ENCODE data around the gene RELL2. TPM values are rescaled to one million over a fixed set of nuclear protein-coding genes. Genes with fewer than 3 reads are reported as not detected.

Gene RELL2
- total and polyA plus RNA-seq, 3 experiments from 2014 or later = 3.7 to 26.2 (median 24.8) TPM

DNA sequence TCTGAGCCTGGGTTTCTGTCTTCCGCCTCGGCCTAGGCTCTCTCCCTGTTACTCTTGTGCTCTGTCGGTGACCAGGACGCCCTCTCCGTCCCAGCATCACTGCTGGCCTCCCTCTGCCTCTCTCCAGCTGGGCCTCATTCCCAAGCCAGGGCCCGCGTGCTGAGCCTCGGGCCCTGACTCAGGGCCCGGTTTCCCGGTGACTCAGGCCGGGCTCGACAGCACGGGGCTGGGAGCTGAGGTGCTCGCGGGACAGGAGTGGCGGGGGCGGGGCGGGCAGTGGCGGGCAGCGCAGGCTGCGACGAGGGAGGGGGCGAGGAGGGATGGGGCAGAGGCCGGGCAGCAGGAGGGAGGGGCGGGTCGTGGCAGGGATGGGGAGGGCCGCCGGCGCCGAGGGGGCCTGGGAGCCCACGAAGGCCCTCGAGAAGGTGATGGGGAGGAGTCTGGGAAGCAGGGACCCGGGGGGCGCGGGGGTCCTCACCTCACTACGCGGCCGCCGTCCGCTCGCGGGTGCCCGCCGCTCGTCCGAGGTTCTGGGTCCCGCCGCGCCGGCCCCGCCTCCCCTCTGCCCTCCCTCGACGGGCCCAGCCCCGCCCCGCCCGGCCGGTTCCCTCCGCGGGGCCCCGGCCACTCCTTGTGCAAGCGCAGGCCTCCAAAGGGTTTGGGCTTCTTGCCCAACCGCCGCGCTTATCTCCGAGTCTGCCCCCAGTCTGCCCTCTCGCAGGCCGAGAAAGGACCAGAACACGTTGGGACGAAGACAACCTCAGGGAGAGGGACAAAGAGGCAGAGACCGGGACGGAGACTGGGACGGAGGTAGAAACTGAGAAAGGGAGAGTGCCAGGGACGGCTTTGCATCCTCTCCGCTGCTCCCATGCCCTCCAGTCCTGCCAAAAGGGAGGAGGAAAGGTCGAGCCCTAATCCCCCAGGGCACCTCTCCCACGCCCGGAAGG, 45.2 kb downstream of the RELL2 start, which contains the start of gene ARAP3:
ARAP3 (minus strand) TSS at position 536 of the 947 bp plus-strand sequence. CDS start 1,744 bp downstream, outside the sequence.
- Histone ChIP-seq H3K4me1 (ENCODE audit: insufficient read depth, low read length) (peaks cover 27% of the 10 kb centered on the region), H3K4me3 (ENCODE audit: low read length) (peak within 1 kb of the TSS; percentile 50), H3K27ac (ENCODE audit: low read depth, low read length) (peak within 1 kb of the TSS; percentile 38), H3K9me3 (ENCODE audit: low read length) (no peaks in the 10 kb centered on the region), H3K27me3 (ENCODE audit: insufficient read depth, low read length, poor library complexity, severe bottlenecking) (no peaks in the 10 kb centered on the region), H3K36me3 (ENCODE audit: insufficient read depth, low read length) (no peaks in the 10 kb centered on the region)
- POLR2A ChIA-PET = interaction anchor here (0.8 to 1.9 kb wide), 2 partner anchors 11 kb away, joined by 3 to 17 read pairs; no protein-coding TSS in a partner anchor
- Mint-ChIP-seq H3K27me3 (peaks cover 0 to 4% of the 10 kb centered on the region in 2 donors), H3K4me1 (peaks cover 25 to 46% (median 29%) of the 10 kb centered on the region in 3 donors), H3K36me3 (peaks cover 0 to 1% (median 0%) of the 10 kb centered on the region in 3 donors), H3K4me3 (peak within 1 kb of the TSS; percentile 65 to 91 (median 84)), H3K9me3 (no peaks in the 10 kb centered on the region), H3K27ac (peak within 1 kb of the TSS; percentile 7 to 93 (median 78))
- CTCF ChIA-PET = interaction anchor here (0.9 to 7.1 kb wide), 7 partner anchors 12 to 278 kb away, joined by 3 to 61 read pairs (median 14); partner anchors contain the start of gene PCDH1
- DNase-seq = peak in 4 of 5 donors; percentile 17 to 64 (median 39)

DNA sequence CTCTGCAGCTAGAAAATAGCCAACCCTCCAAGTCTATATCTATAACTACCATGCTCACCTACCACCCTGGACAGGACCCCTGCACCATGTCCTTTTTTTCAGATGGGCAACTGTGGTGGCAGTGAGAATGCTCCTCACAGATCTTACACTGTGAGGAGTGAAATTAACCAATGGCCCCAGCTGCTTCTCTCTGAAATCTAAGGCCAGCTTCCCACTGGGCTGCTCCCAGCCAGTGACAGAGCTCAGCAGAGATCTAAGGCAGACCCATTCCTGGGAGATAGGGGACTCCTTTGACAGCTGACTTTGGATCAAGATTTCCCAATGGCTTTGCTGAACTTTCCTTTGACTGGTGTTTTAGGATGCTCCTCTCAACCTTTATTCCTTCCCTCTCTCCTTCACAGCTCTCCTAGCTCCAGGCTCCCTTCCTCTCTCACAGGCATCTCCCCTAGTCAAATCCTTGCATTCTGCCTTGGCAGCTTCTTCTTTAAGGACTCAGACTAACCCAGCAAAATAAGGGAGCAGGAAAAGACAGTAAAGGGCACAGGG, 46.9 kb downstream of the RELL2 start:
- DNase-seq = no peak
- Mint-ChIP-seq H3K4me3 (peak overlapping the region in 3 of 7 donors; percentile 80 to 88 (median 82)), H3K9me3 (no peaks in the 10 kb centered on the region)

DNA sequence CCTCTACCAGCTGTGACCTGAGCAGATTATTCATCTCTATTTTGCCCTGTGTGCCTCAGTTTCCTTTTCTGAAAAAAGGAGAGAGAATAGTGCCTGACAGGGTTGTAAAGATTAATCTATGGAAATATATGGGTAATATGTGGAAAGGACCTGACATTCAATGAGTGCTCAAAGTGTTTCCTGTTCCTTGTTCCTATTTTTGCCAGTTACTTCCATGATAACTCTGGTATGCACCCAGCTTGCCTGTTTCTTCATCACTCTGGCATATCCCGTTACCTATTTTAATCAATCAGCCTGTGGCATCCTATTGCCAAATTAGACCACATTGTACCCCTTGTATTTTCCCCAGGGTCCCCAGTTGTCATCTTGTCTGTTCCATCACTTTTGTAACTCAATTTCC, 48.8 kb downstream of the RELL2 start:
- H3K4me3 Mint-ChIP-seq = no peak overlapping the region
- no peaks in the 10 kb centered on the region for H3K9me3 Mint-ChIP-seq
- no peak for DNase-seq
- no peaks in the 10 kb centered on the region for H3K27me3 ChIP-seq (ENCODE audit: insufficient read depth, low read length, poor library complexity, severe bottlenecking)
- H3K4me1 Mint-ChIP-seq = peaks cover 24 to 38% (median 25%) of the 10 kb centered on the region in 3 donors
- H3K9me3 ChIP-seq (ENCODE audit: low read length) = no peaks in the 10 kb centered on the region
- no peak overlapping the region for H3K27ac ChIP-seq (ENCODE audit: low read depth, low read length)
- peaks cover 1 to 3% of the 10 kb centered on the region in 2 donors for H3K27me3 Mint-ChIP-seq
- H3K4me1 ChIP-seq (ENCODE audit: insufficient read depth, low read length) = peaks cover 27% of the 10 kb centered on the region
- H3K4me3 ChIP-seq (ENCODE audit: low read length) = no peak overlapping the region
- H3K36me3 ChIP-seq (ENCODE audit: insufficient read depth, low read length) = no peaks in the 10 kb centered on the region
- POLR2A ChIA-PET = no interaction called here
- CTCF ChIA-PET = interaction anchor here (1.0 to 7.1 kb wide), 3 partner anchors 8 to 284 kb away, joined by 3 to 61 read pairs (median 36); partner anchors contain the start of genes PCDH1 and RNF14
- H3K27ac Mint-ChIP-seq = peak overlapping the region in 3 of 8 donors; percentile 43 to 64 (median 54)
- H3K36me3 Mint-ChIP-seq = no peaks in the 10 kb centered on the region

More for the DNA sequence above, 46.9 kb downstream of the RELL2 start:
- peaks cover 0 to 1% (median 0%) of the 10 kb centered on the region in 3 donors for H3K36me3 Mint-ChIP-seq
- ChIA-PET POLR2A (interaction anchor here (0.6 to 1.9 kb wide), 6 partner anchors 9 to 334 kb away, joined by 3 to 17 read pairs (median 6); partner anchors contain the start of genes FCHSD1, HDAC3, PCDH1 and RELL2), CTCF (interaction anchor here (0.6 to 7.1 kb wide), 17 partner anchors 10 to 1009 kb away, joined by 3 to 61 read pairs (median 4); partner anchors contain the start of genes DELE1, FCHSD1, PCDH1 and RNF14)
- no peaks in the 10 kb centered on the region for H3K36me3 ChIP-seq (ENCODE audit: insufficient read depth, low read length)
- peaks cover 25 to 46% (median 27%) of the 10 kb centered on the region in 3 donors for H3K4me1 Mint-ChIP-seq
- H3K27me3 ChIP-seq (ENCODE audit: insufficient read depth, low read length, poor library complexity, severe bottlenecking) = no peaks in the 10 kb centered on the region
- H3K27me3 Mint-ChIP-seq = peaks cover 0 to 4% of the 10 kb centered on the region in 2 donors
- no peak overlapping the region for H3K27ac ChIP-seq (ENCODE audit: low read depth, low read length)
- peak overlapping the region in 6 of 8 donors; percentile 24 to 87 (median 54) for H3K27ac Mint-ChIP-seq
- H3K9me3 ChIP-seq (ENCODE audit: low read length) = no peaks in the 10 kb centered on the region
- H3K4me1 ChIP-seq (ENCODE audit: insufficient read depth, low read length) = peaks cover 27% of the 10 kb centered on the region
- H3K4me3 ChIP-seq (ENCODE audit: low read length) = no peak overlapping the region

DNA sequence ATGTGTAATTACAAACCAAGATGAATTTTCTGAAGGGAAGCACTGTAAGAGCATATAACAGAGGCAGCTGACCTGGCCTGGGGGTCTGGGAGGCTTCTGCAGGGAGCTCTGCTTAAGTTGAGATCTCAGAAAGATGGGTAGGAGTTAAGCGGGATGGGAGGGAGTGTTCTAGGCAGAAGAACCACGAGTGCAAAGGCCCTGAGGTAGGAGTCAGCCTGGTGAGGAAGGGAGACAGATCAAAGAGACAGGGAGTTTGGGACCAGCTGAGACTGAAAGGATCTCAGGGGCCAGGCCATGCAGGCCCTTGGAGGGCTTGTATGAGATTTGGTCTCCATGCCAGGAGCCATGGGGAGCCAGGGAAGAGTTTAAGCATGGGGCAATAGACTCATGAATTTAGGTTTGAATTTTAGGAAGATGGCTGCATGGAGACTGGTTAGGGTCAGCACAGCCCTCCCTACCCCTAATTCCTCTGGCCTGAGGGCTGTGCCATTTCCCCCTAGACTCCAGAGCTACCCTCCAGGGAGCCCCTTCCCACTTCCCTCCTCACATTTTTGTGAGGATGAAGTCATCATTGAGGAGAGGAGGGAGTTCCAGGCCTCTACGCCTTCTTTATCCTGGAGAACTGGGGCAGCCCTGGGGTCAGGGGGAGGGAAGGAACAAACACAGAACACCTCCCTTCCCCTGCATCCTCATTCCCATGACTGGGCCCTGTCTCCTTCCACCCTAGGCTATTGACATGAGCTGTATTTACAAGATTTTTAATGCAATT, 50.0 kb downstream of the RELL2 start:
- CTCF ChIA-PET = interaction anchor here (1.2 to 7.1 kb wide), 3 partner anchors 14 to 274 kb away, joined by 3 to 36 read pairs (median 4); partner anchors contain the start of gene PCDH1
- POLR2A ChIA-PET = no interaction called here
- peaks cover 16 to 30% (median 19%) of the 10 kb centered on the region in 3 donors for H3K4me1 Mint-ChIP-seq

More for the DNA sequence above, 50.0 kb downstream of the RELL2 start:
- H3K9me3 ChIP-seq (ENCODE audit: low read length) = no peaks in the 10 kb centered on the region
- H3K27ac Mint-ChIP-seq = no peak overlapping the region
- no peak overlapping the region for H3K4me3 ChIP-seq (ENCODE audit: low read length)
- no peaks in the 10 kb centered on the region for H3K36me3 ChIP-seq (ENCODE audit: insufficient read depth, low read length)
- H3K9me3 Mint-ChIP-seq = no peaks in the 10 kb centered on the region
- no peaks in the 10 kb centered on the region for H3K36me3 Mint-ChIP-seq
- peaks cover 18% of the 10 kb centered on the region for H3K4me1 ChIP-seq (ENCODE audit: insufficient read depth, low read length)
- H3K27me3 Mint-ChIP-seq = peaks cover 0 to 3% of the 10 kb centered on the region in 2 donors
- H3K27ac ChIP-seq (ENCODE audit: low read depth, low read length) = no peak overlapping the region
- H3K4me3 Mint-ChIP-seq = peak overlapping the region in 1 of 7 donors; percentile 27
- H3K27me3 ChIP-seq (ENCODE audit: insufficient read depth, low read length, poor library complexity, severe bottlenecking) = no peaks in the 10 kb centered on the region
- no peak for DNase-seq

Other genes with a start within 250 kb of the RELL2 start
- gene PCDHGB4, start 249.3 kb upstream of the RELL2 start, total RNA-seq = under 1 TPM in 1 of 2 experiments, not detected in 1; 0.13 TPM
- gene PCDHGB4, start 249.3 kb upstream of the RELL2 start, polyA plus RNA-seq = 0.08 TPM
- under 1 TPM in 1 of 2 experiments, not detected in 1; 0.04 TPM for gene PCDHGA8, start 244.4 kb upstream of the RELL2 start, total RNA-seq
- not detected for gene PCDHGA8, start 244.4 kb upstream of the RELL2 start, polyA plus RNA-seq
- under 1 TPM; 0.22 to 0.27 TPM for gene PCDHGB5, start 239.1 kb upstream of the RELL2 start, total RNA-seq
- gene PCDHGB5, start 239.1 kb upstream of the RELL2 start, polyA plus RNA-seq = 0.14 TPM
- under 1 TPM in 1 of 2 experiments, not detected in 1; 0.09 TPM for gene PCDHGA9, start 234.2 kb upstream of the RELL2 start, total RNA-seq
- not detected for gene PCDHGA9, start 234.2 kb upstream of the RELL2 start, polyA plus RNA-seq
- under 1 TPM; 0.11 to 0.13 TPM for gene PCDHGB6, start 229.0 kb upstream of the RELL2 start, total RNA-seq
- 0.25 TPM for gene PCDHGB6, start 229.0 kb upstream of the RELL2 start, polyA plus RNA-seq
- under 1 TPM; 0.16 to 0.20 TPM for gene PCDHGA10, start 224.0 kb upstream of the RELL2 start, total RNA-seq
- gene PCDHGA10, start 224.0 kb upstream of the RELL2 start, polyA plus RNA-seq = 0.07 TPM
- gene PCDHGB7, start 219.3 kb upstream of the RELL2 start, total RNA-seq = under 1 TPM in 1 of 2 experiments, not detected in 1; 0.11 TPM
- gene PCDHGB7, start 219.3 kb upstream of the RELL2 start, polyA plus RNA-seq = not detected
- gene PCDHGA11, start 215.9 kb upstream of the RELL2 start, total RNA-seq = under 1 TPM in 1 of 2 experiments, not detected in 1; 0.13 TPM
- gene PCDHGA11, start 215.9 kb upstream of the RELL2 start, polyA plus RNA-seq = 0.09 TPM
- gene PCDHGA12, start 206.5 kb upstream of the RELL2 start, total RNA-seq = under 1 TPM in 1 of 2 experiments, not detected in 1; 0.09 TPM
- gene PCDHGA12, start 206.5 kb upstream of the RELL2 start, polyA plus RNA-seq = not detected
- gene PCDHGC3, start 161.0 kb upstream of the RELL2 start, total RNA-seq = under 1 TPM; 0.11 to 0.15 TPM
- not detected for gene PCDHGC3, start 161.0 kb upstream of the RELL2 start, polyA plus RNA-seq
- gene PCDHGC4, start 152.0 kb upstream of the RELL2 start, total RNA-seq = not detected
- not detected for gene PCDHGC4, start 152.0 kb upstream of the RELL2 start, polyA plus RNA-seq
- not detected for gene PCDHGC5, start 147.9 kb upstream of the RELL2 start, total RNA-seq
- gene PCDHGC5, start 147.9 kb upstream of the RELL2 start, polyA plus RNA-seq = not detected
- gene DIAPH1, start 18.0 kb upstream of the RELL2 start, total RNA-seq = 100 to 1,000 TPM; 212 to 217 TPM
- gene DIAPH1, start 18.0 kb upstream of the RELL2 start, polyA plus RNA-seq = 151 TPM
- gene HDAC3, start 148 bp upstream of the RELL2 start, total RNA-seq = 10 to 100 TPM; 74.8 to 78.6 TPM
- 92.8 TPM for gene HDAC3, start 148 bp upstream of the RELL2 start, polyA plus RNA-seq
- 10 to 100 TPM; 31.1 to 33.7 TPM for gene FCHSD1, start 14.4 kb downstream of the RELL2 start, total RNA-seq
- 14.6 TPM for gene FCHSD1, start 14.4 kb downstream of the RELL2 start, polyA plus RNA-seq
- gene ARAP3, start 45.2 kb downstream of the RELL2 start, total RNA-seq = 1 to 10 TPM; 6.9 to 7.9 TPM
- gene ARAP3, start 45.2 kb downstream of the RELL2 start, polyA plus RNA-seq = 0.20 TPM
- not detected for gene PCDH1, start 241.4 kb downstream of the RELL2 start, total RNA-seq
- 0.54 TPM for gene PCDH1, start 241.4 kb downstream of the RELL2 start, polyA plus RNA-seq

Data from CD8-positive, alpha-beta memory T cell (primary cell).